ENCODE measurements around the gene RAB20.

Gene RAB20

DNA sequence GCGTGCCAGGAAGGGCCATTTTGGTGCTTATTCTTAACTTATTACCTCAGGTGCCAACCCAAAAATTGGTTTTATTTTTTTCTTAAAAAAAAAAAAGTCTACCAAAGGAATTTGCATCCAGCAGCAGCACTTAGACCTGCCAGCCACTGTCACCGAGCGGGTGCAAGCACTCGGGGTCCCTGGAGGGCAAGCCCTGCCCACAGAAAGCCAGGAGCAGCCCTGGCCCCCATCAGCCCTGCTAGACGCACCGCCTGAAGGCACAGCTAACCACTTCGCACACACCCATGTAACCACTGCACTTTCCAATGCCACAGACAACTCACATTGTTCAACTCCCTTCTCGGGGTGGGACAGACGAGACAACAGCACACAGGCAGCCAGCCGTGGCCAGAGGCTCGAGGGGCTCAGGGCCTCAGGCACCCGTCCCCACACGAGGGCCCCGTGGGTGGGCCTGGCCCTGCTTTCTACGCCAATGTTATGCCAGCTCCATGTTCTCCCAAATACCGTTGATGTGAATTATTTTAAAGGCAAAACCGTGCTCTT is 49.3 kb downstream of the RAB20 start:
- Histone ChIP-seq H3K27ac (replicated peaks; ENCODE audit: low read length) (no peak overlapping the region), H3K4ac (ENCODE audit: low read length) (no peak overlapping the region), H3K27me3 (ENCODE audit: control insufficient read depth in 3 of 3, insufficient read depth in 3 of 3, low read depth in 1 of 3, low read length in 3 of 3) (peaks cover 0 to 2% (median 0%) of the 10 kb centered on the region in 3 experiments), H3K4me2 (ENCODE audit: insufficient read depth, low read length, poor library complexity, severe bottlenecking) (no peak overlapping the region), H3K9me3 (replicated peaks in 1 of 2; ENCODE audit: control insufficient read depth in 2 of 2, insufficient read depth in 1 of 2, low read depth in 1 of 2, low read length in 2 of 2) (peaks cover 3 to 15% of the 10 kb centered on the region in 2 donors), H3K9ac (ENCODE audit: low read depth, low read length, poor library complexity) (peak overlapping the region; percentile 26), H3K36me3 (replicated peaks in 1 of 2; ENCODE audit: control insufficient read depth in 2 of 2, insufficient read depth in 2 of 2, low read length in 2 of 2) (peaks cover 32 to 73% of the 10 kb centered on the region in 2 donors), H2BK120ac (ENCODE audit: low read depth, low read length) (no peak overlapping the region), H2AK5ac (ENCODE audit: low read depth, low read length) (no peak overlapping the region), H2BK12ac (ENCODE audit: low read length) (no peak overlapping the region), H3K14ac (ENCODE audit: low read length) (no peak overlapping the region), H2AFZ (ENCODE audit: low read length) (no peak overlapping the region), H2BK15ac (ENCODE audit: low read length) (no peak overlapping the region), H4K8ac (ENCODE audit: low read depth, low read length) (no peak overlapping the region), H3K79me1 (ENCODE audit: low read depth, low read length) (no peaks in the 10 kb centered on the region), H3K4me3 (ENCODE audit: low read length in 2 of 2) (no peak overlapping the region), H2BK5ac (ENCODE audit: low read length) (no peak overlapping the region), H4K91ac (ENCODE audit: low read depth, low read length, poor library complexity) (no peak overlapping the region), H3K18ac (ENCODE audit: low read length) (no peak overlapping the region), H3K23ac (ENCODE audit: low read depth, low read length, poor library complexity) (peak overlapping the region; percentile 66), H3K4me1 (ENCODE audit: control insufficient read depth in 2 of 2, insufficient read depth in 1 of 2, low read depth in 1 of 2, low read length in 2 of 2) (peaks cover 0 to 4% of the 10 kb centered on the region in 2 donors)
- WGBS, 2 donors (ENCODE audit: extremely low coverage in 2 of 2, insufficient read length in 2 of 2, insufficient replicate concordance in 1 of 2), result no CpG with 5 or more reads among the region's 17 CpGs
- no peak for DNase-seq (ENCODE audit: low spot score)

- H3K4me2 ChIP-seq (ENCODE audit: insufficient read depth, low read length, poor library complexity, severe bottlenecking), result no peak overlapping the region
- H2BK120ac ChIP-seq (ENCODE audit: low read depth, low read length), result no peak overlapping the region
- peaks cover 3 to 15% of the 10 kb centered on the region in 2 donors for H3K9me3 ChIP-seq (replicated peaks in 1 of 2; ENCODE audit: control insufficient read depth in 2 of 2, insufficient read depth in 1 of 2, low read depth in 1 of 2, low read length in 2 of 2)
- H3K79me1 ChIP-seq (ENCODE audit: low read depth, low read length), result no peaks in the 10 kb centered on the region
- no peak for DNase-seq (ENCODE audit: low spot score)
- H3K14ac ChIP-seq (ENCODE audit: low read length), result no peak overlapping the region
- H3K27me3 ChIP-seq (ENCODE audit: control insufficient read depth in 3 of 3, insufficient read depth in 3 of 3, low read depth in 1 of 3, low read length in 3 of 3), result peaks cover 0 to 2% (median 0%) of the 10 kb centered on the region in 3 experiments
- H3K27ac ChIP-seq (replicated peaks; ENCODE audit: low read length), result no peak overlapping the region
- H4K8ac ChIP-seq (ENCODE audit: low read depth, low read length), result no peak overlapping the region
- H2AK5ac ChIP-seq (ENCODE audit: low read depth, low read length), result no peak overlapping the region
- WGBS, 2 donors (ENCODE audit: extremely low coverage in 2 of 2, insufficient read length in 2 of 2, insufficient replicate concordance in 1 of 2), result no CpG with 5 or more reads among the region's 31 CpGs
- H3K4me1 ChIP-seq (ENCODE audit: control insufficient read depth in 2 of 2, insufficient read depth in 1 of 2, low read depth in 1 of 2, low read length in 2 of 2), result peaks cover 0 to 4% of the 10 kb centered on the region in 2 donors
- no peak overlapping the region for H3K18ac ChIP-seq (ENCODE audit: low read length)
- H3K4me3 ChIP-seq (ENCODE audit: low read length in 2 of 2), result peak overlapping the region in 1 of 2 donors; percentile 23
- peak overlapping the region; percentile 12 for H3K23ac ChIP-seq (ENCODE audit: low read depth, low read length, poor library complexity)
- H3K4ac ChIP-seq (ENCODE audit: low read length), result no peak overlapping the region
- no peak overlapping the region for H4K91ac ChIP-seq (ENCODE audit: low read depth, low read length, poor library complexity)
- no peak overlapping the region for H3K9ac ChIP-seq (ENCODE audit: low read depth, low read length, poor library complexity)
- no peak overlapping the region for H2BK5ac ChIP-seq (ENCODE audit: low read length)
- H3K36me3 ChIP-seq (replicated peaks in 1 of 2; ENCODE audit: control insufficient read depth in 2 of 2, insufficient read depth in 2 of 2, low read length in 2 of 2), result peaks cover 36 to 79% of the 10 kb centered on the region in 2 donors
- no peak overlapping the region for H2BK12ac ChIP-seq (ENCODE audit: low read length)
- no peak overlapping the region for H2AFZ ChIP-seq (ENCODE audit: low read length)
- H2BK15ac ChIP-seq (ENCODE audit: low read length), result no peak overlapping the region
Measured at GRCh38 chr13:110511509-110512181, 49.9 kb downstream of the RAB20 start.

DNA sequence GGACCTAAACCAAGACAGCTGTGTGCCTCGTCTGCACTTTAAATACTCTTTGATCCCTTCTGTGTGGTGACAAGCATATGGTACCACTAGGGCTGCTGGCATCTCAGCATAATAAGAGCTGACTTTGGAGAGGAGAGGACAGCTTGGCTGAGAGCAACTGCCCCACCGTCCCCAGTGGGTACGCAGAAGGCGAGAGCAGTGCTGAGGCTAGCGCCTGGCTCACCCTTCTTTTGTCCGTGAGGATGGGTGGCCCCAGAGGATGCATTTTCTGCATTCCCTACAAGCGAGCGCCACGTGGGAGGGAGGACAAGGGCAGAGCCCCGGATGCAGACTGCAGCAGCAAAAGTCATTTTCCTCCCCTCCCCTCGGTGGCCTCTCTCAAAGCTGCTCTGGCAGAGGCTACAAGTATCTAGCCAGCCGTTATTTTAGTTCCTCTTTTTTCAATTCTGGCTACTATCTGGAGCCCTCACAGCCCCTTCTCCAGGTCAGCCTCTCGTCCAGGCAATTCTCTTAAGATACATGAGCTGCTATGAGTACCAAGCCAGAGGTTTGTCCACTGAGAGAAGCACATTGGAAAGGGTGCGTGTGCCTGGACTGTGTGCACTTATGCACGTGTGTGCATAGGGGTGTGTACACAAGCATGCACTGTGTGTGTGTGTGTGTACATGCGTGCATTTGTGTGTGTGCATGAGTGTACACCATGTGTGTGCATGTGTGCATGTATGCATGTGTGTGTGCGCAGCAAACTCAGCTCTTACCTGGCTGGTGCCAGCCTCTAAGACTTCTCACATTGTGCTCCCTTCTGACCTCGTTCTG is 51.3 kb downstream of the RAB20 start:
- no peak overlapping the region for H2AK5ac ChIP-seq (ENCODE audit: low read depth, low read length)
- WGBS, 2 donors (ENCODE audit: extremely low coverage in 2 of 2, insufficient read length in 2 of 2, insufficient replicate concordance in 1 of 2), result no CpG with 5 or more reads among the region's 18 CpGs
- no peak overlapping the region for H3K4ac ChIP-seq (ENCODE audit: low read length)
- no peak overlapping the region for H4K8ac ChIP-seq (ENCODE audit: low read depth, low read length)
- H2BK12ac ChIP-seq (ENCODE audit: low read length), result no peak overlapping the region
- no peak overlapping the region for H3K23ac ChIP-seq (ENCODE audit: low read depth, low read length, poor library complexity)
- peaks cover 3 to 12% of the 10 kb centered on the region in 2 donors for H3K9me3 ChIP-seq (replicated peaks in 1 of 2; ENCODE audit: control insufficient read depth in 2 of 2, insufficient read depth in 1 of 2, low read depth in 1 of 2, low read length in 2 of 2)
- peak overlapping the region in 1 of 2 donors; percentile 4 for H3K4me3 ChIP-seq (ENCODE audit: low read length in 2 of 2)
- H3K27ac ChIP-seq (replicated peaks; ENCODE audit: low read length), result no peak overlapping the region
- H2AFZ ChIP-seq (ENCODE audit: low read length), result no peak overlapping the region
- no peak overlapping the region for H2BK5ac ChIP-seq (ENCODE audit: low read length)
- H3K27me3 ChIP-seq (ENCODE audit: control insufficient read depth in 3 of 3, insufficient read depth in 3 of 3, low read depth in 1 of 3, low read length in 3 of 3), result peaks cover 0 to 2% (median 0%) of the 10 kb centered on the region in 3 experiments
- no peaks in the 10 kb centered on the region for H3K79me1 ChIP-seq (ENCODE audit: low read depth, low read length)
- no peak overlapping the region for H4K91ac ChIP-seq (ENCODE audit: low read depth, low read length, poor library complexity)
- peaks cover 0 to 4% of the 10 kb centered on the region in 2 donors for H3K4me1 ChIP-seq (ENCODE audit: control insufficient read depth in 2 of 2, insufficient read depth in 1 of 2, low read depth in 1 of 2, low read length in 2 of 2)
- no peak overlapping the region for H2BK120ac ChIP-seq (ENCODE audit: low read depth, low read length)
- H2BK15ac ChIP-seq (ENCODE audit: low read length), result no peak overlapping the region
- no peak for DNase-seq (ENCODE audit: low spot score)
- H3K18ac ChIP-seq (ENCODE audit: low read length), result no peak overlapping the region
- H3K14ac ChIP-seq (ENCODE audit: low read length), result no peak overlapping the region
- H3K4me2 ChIP-seq (ENCODE audit: insufficient read depth, low read length, poor library complexity, severe bottlenecking), result no peak overlapping the region
- H3K36me3 ChIP-seq (replicated peaks in 1 of 2; ENCODE audit: control insufficient read depth in 2 of 2, insufficient read depth in 2 of 2, low read length in 2 of 2), result peaks cover 45 to 94% of the 10 kb centered on the region in 2 donors
- no peak overlapping the region for H3K9ac ChIP-seq (ENCODE audit: low read depth, low read length, poor library complexity)

DNA sequence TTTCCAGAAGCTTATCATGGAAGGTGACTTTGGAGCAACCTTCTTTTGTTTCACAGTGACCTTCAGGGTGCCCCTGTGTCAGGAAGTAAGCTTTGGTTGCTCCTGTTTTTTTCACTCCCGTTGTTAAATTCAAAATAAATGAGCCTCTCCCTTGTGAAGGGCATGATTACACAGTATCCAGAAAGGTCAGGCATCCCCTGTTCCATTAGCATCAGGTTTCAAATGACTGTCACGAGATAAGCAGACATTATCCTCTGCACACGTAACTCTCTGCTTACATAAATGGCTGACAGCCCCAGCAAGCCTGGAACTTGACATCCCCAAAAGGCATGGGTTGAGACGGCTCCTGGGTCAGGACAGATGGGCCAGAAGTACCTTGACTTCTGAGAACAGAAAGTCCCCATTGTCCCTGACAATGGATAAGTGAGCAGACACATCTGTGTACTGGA is 52.0 kb downstream of the RAB20 start:
- Histone ChIP-seq H4K91ac (ENCODE audit: low read depth, low read length, poor library complexity) (no peak overlapping the region), H3K4me2 (ENCODE audit: insufficient read depth, low read length, poor library complexity, severe bottlenecking) (no peak overlapping the region), H2BK15ac (ENCODE audit: low read length) (no peak overlapping the region), H2AFZ (ENCODE audit: low read length) (no peak overlapping the region), H3K23ac (ENCODE audit: low read depth, low read length, poor library complexity) (no peak overlapping the region), H2AK5ac (ENCODE audit: low read depth, low read length) (no peak overlapping the region), H2BK120ac (ENCODE audit: low read depth, low read length) (no peak overlapping the region), H3K14ac (ENCODE audit: low read length) (no peak overlapping the region), H3K4me1 (ENCODE audit: control insufficient read depth in 2 of 2, insufficient read depth in 1 of 2, low read depth in 1 of 2, low read length in 2 of 2) (peaks cover 0 to 4% of the 10 kb centered on the region in 2 donors), H2BK5ac (ENCODE audit: low read length) (no peak overlapping the region), H3K27me3 (ENCODE audit: control insufficient read depth in 3 of 3, insufficient read depth in 3 of 3, low read depth in 1 of 3, low read length in 3 of 3) (peaks cover 0 to 2% (median 0%) of the 10 kb centered on the region in 3 experiments), H3K4ac (ENCODE audit: low read length) (no peak overlapping the region), H3K4me3 (ENCODE audit: low read length in 2 of 2) (no peak overlapping the region), H3K18ac (ENCODE audit: low read length) (no peak overlapping the region), H3K36me3 (replicated peaks in 1 of 2; ENCODE audit: control insufficient read depth in 2 of 2, insufficient read depth in 2 of 2, low read length in 2 of 2) (peaks cover 45 to 97% of the 10 kb centered on the region in 2 donors), H3K79me1 (ENCODE audit: low read depth, low read length) (no peaks in the 10 kb centered on the region), H4K8ac (ENCODE audit: low read depth, low read length) (no peak overlapping the region), H2BK12ac (ENCODE audit: low read length) (no peak overlapping the region), H3K9ac (ENCODE audit: low read depth, low read length, poor library complexity) (no peak overlapping the region), H3K27ac (replicated peaks; ENCODE audit: low read length) (no peak overlapping the region), H3K9me3 (replicated peaks in 1 of 2; ENCODE audit: control insufficient read depth in 2 of 2, insufficient read depth in 1 of 2, low read depth in 1 of 2, low read length in 2 of 2) (peaks cover 3 to 6% of the 10 kb centered on the region in 2 donors)
- DNase-seq (ENCODE audit: low spot score), result no peak
- no CpG with 5 or more reads among the region's 4 CpGs for WGBS, 2 donors (ENCODE audit: extremely low coverage in 2 of 2, insufficient read length in 2 of 2, insufficient replicate concordance in 1 of 2)
